NT2/D1 (cell line): ENCODE results near the gene TRIM25.
"Not testable (repeated sequence)": the region's sequence is repeated elsewhere in the genome, so short reads cannot be mapped to it uniquely, and the experiment has no call there.

Experiments
- DNase-seq: peaks from one replicate; pipeline ENCODE4 v3.0.0-alpha.2; 2011; ENCODE audit warnings: low read depth, low spot score
- H3K27me3 ChIP-seq: 2 replicates; pipeline ENCODE4 v1.6.0; 2011; ENCODE audit warnings: mild to moderate bottlenecking; ENCODE audit not compliant: insufficient read length, insufficient read depth
- H3K36me3 ChIP-seq: 2 replicates; pipeline ENCODE4 v1.6.1; 2011; ENCODE audit warnings: mild to moderate bottlenecking, low read length, mixed read lengths; ENCODE audit not compliant: insufficient read depth, insufficient read length
- H3K4me1 ChIP-seq: 2 replicates; pipeline ENCODE4 v1.5.1; 2011; ENCODE audit not compliant: insufficient read depth, insufficient read length
- H3K4me3 ChIP-seq: 2 replicates; pipeline ENCODE4 v1.5.1; 2011; ENCODE audit warnings: low read depth; ENCODE audit not compliant: insufficient read length
- H3K9ac ChIP-seq: 2 replicates; pipeline ENCODE4 v1.6.0; 2011; ENCODE audit warnings: low read depth; ENCODE audit not compliant: insufficient read length
- H3K9me3 ChIP-seq: 2 replicates; pipeline ENCODE4 v1.5.1; 2011; ENCODE audit warnings: mild to moderate bottlenecking, low read length; ENCODE audit not compliant: insufficient read depth
- SUZ12 ChIP-seq: IDR thresholded peaks from 2 replicates; pipeline ENCODE4 v1.6.1; 2011; ENCODE audit not compliant: insufficient read length, insufficient read depth; ENCODE audit errors: extremely low read depth
- YY1 ChIP-seq: IDR thresholded peaks from 2 replicates; pipeline ENCODE4 v1.6.1; 2011; ENCODE audit not compliant: insufficient read length, insufficient read depth
- ZNF274 ChIP-seq: IDR thresholded peaks from 2 replicates; pipeline ENCODE4 v1.6.1; 2011; ENCODE audit warnings: mild to moderate bottlenecking, low read depth, low read length

TRIM25 gene

DNA sequence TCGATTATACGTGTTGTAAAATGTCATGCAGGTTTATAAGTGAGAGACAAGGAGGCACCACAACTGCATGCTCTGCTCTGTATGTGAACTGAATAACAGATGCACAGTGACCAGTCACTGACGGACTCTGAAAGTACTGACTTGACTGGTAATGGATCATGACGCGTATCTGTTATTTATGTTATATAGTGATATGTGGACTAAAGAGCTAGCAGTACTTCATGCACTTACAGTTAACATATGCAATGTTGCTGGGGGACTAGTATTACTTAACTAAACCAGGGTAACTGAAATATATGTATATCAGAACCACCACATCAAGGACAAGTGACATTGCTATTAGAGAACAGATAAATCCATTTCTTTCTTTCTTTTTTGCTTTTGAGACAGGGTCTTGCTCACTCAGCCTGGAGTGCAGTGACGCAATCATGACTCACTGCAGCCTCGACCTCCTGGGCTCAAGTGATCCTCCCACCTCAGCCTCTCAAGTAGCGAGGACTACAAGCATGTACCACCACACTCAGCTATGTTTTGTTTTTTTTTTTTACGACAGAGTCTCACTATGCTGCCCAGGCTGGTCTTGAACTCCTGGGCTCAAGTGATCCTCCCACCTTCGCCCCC, 29.8 kb upstream of the TRIM25 start:
- Histone ChIP-seq H3K9me3 (no peaks in the 10 kb centered on the region), H3K36me3 (peaks cover 74% of the 10 kb centered on the region), H3K4me1 (no peaks in the 10 kb centered on the region), H3K4me3 (no peak overlapping the region), H3K27me3 (no peaks in the 10 kb centered on the region), H3K9ac (no peak overlapping the region)
- TF ChIP-seq SUZ12 (no peak), ZNF274 (no peak), YY1 (no peak)
- DNase-seq, result no peak

DNA sequence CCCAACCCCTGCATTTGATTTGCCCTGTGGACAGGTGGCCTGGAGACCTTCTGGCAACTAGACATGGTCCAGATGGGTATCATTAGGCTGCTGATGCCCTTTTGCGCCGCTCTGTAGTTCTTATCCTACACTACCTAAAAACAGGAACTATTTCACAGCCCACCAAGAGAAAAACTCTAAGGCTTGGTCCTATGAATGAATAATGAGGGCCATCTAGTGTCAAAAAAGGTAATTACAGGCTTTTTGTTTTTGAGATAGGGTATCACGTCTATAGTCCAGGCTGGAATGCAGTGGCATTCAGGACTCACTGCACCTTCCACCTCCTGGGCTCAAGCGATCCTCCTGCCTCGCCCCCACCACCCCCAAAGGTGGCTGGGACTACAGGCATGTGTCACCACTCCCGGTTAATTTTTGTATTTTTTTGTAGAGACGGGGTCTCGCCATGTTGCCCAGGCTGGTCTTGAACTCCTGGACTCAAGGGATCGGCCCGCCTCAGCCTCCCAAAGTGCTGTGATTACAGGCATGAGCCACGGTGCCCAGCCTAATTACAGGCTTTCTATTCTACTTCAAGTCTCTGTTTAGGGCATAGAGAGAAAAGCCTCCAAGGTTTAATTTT, 26.1 kb upstream of the TRIM25 start:
- Histone ChIP-seq H3K9ac (no peak overlapping the region), H3K27me3 (no peaks in the 10 kb centered on the region), H3K4me3 (no peak overlapping the region), H3K9me3 (no peaks in the 10 kb centered on the region), H3K4me1 (no peaks in the 10 kb centered on the region), H3K36me3 (peaks cover 78% of the 10 kb centered on the region)
- peak; percentile 33 for DNase-seq
- no peak for TF ChIP-seq YY1
- no peak for TF ChIP-seq ZNF274
- TF ChIP-seq SUZ12, result no peak

GRCh38 chr17:56938206-56938605, 24.4 kb upstream of the TRIM25 start:
- not testable (repeated sequence) for H3K4me1 ChIP-seq, H3K9me3 ChIP-seq, DNase-seq, H3K9ac ChIP-seq, H3K4me3 ChIP-seq, H3K27me3 ChIP-seq
- H3K36me3 ChIP-seq, result peaks cover 73% of the 10 kb centered on the region

DNA sequence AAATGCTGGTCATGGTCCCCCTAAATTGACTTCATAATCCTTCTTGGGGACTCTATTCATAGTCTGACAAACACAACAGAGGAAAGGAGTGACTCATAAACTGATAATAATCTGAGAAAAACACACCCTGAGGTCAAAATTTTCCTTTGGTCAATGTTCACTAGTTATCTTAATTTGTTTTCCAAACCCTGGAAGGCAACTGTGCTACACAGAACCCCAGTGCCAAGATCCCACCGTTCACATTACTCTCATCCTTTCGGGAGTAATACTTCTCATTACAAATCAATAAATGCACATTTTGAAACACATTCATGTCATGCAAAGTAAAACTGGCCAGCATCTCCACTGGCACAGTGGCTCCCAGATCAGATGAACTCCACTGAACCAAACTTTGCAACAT, 23.8 kb upstream of the TRIM25 start:
- H3K27me3 ChIP-seq, result no peaks in the 10 kb centered on the region
- TF ChIP-seq SUZ12 (no peak), YY1 (no peak), ZNF274 (no peak)
- H3K4me3 ChIP-seq, result no peak overlapping the region
- DNase-seq, result no peak
- H3K9me3 ChIP-seq, result peaks cover 6% of the 10 kb centered on the region; the same call in 1 of the 2 replicates
- H3K9ac ChIP-seq, result no peak overlapping the region
- H3K36me3 ChIP-seq, result peaks cover 71% of the 10 kb centered on the region
- H3K4me1 ChIP-seq, result no peaks in the 10 kb centered on the region

DNA sequence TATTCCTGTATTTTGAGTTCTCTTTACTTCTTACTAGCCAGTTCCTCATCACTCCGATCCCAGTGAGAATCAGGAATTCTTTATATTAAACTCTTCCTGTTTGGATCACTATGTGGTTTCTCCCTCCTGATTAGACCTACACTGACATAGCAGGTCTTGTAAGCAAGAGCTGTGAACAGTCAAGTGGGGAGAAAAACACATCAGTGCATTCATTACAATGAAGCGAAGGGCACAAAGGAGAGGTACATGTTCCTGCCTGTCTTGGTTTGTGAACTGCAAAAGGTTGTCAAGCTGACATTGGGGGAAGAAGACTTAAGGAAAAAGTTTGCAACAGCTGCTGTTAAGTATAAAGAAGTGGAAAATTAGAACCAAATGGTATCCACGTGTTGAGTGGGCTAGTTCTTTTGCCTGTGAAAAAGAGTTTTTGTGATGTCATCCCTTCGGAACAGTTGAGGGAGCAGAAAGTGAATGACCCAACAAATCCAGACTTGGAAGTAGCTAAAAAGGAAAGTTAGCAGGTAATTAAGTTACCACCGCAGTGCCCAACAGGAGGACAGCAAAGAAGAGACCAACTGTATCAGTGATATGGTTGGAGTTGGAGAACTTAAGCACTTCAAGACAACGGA, 23.0 kb upstream of the TRIM25 start:
- Histone ChIP-seq H3K9ac (no peak overlapping the region), H3K36me3 (peaks cover 63% of the 10 kb centered on the region), H3K4me1 (no peaks in the 10 kb centered on the region), H3K27me3 (no peaks in the 10 kb centered on the region), H3K4me3 (no peak overlapping the region), H3K9me3 (peaks cover 14% of the 10 kb centered on the region)
- no peak for DNase-seq
- no peak for TF ChIP-seq SUZ12
- no peak for TF ChIP-seq YY1
- TF ChIP-seq ZNF274, result no peak

- H3K9me3 ChIP-seq, result peaks cover 27% of the 10 kb centered on the region
- peaks cover 52% of the 10 kb centered on the region for H3K36me3 ChIP-seq
- TF ChIP-seq SUZ12 (no peak), ZNF274 (no peak), YY1 (no peak)
- H3K4me1 ChIP-seq, result no peaks in the 10 kb centered on the region
- H3K4me3 ChIP-seq, result no peak overlapping the region
- no peaks in the 10 kb centered on the region for H3K27me3 ChIP-seq
- H3K9ac ChIP-seq, result no peak overlapping the region
- DNase-seq, result no peak
Measured at GRCh38 chr17:56935461-56935860, 21.6 kb upstream of the TRIM25 start.

- peaks cover 39% of the 10 kb centered on the region for H3K9me3 ChIP-seq
- H3K36me3 ChIP-seq, result peaks cover 47% of the 10 kb centered on the region
- no peak for DNase-seq
- no peaks in the 10 kb centered on the region for H3K4me1 ChIP-seq
- TF ChIP-seq ZNF274, result no peak
- no peak for TF ChIP-seq SUZ12
- no peak for TF ChIP-seq YY1
- H3K9ac ChIP-seq, result no peak overlapping the region
- no peaks in the 10 kb centered on the region for H3K27me3 ChIP-seq
- no peak overlapping the region for H3K4me3 ChIP-seq
Measured at GRCh38 chr17:56934280-56934679, 20.4 kb upstream of the TRIM25 start.
